HepG2 (cell line): ENCODE data around the gene PROX2. TPM values are rescaled to one million over a fixed set of nuclear protein-coding genes. Genes with fewer than 3 reads are reported as not detected.

Experiments
- CERS6 ChIP-seq: sonication (generic); formaldehyde crosslinking; IDR thresholded peaks from 2 replicates; pipeline ENCODE4 v1.5.0; 2020; ENCODE audit warnings: missing genetic modification reagents
- CREB1 ChIP-seq, 2 experiments: fragments of 450-650 bp in 1 of 2; IDR thresholded peaks; 2 replicates each; pipeline ENCODE4 v1.6.1; 2016 to 2017; ENCODE audit warnings: control low read depth in 1 of 2, mild to moderate bottlenecking in 1 of 2, missing compliant biosample characterization in 1 of 2, missing genetic modification characterization in 1 of 2
- GABPB1 ChIP-seq: IDR thresholded peaks from 2 replicates; pipeline ENCODE4 v1.6.1; 2016; ENCODE audit warnings: mild to moderate bottlenecking, missing genetic modification reagents, moderate library complexity, missing compliant biosample characterization
- HOMEZ ChIP-seq: IDR thresholded peaks from 2 replicates; pipeline ENCODE4 v1.6.1; 2016; ENCODE audit warnings: low read depth
- MED1 ChIP-seq: sonication (generic); formaldehyde crosslinking; IDR thresholded peaks from 2 replicates; pipeline ENCODE4 v1.4.0; 2020; ENCODE audit warnings: missing genetic modification reagents
- NFYB ChIP-seq: sonication (generic); formaldehyde crosslinking; IDR thresholded peaks from 2 replicates; pipeline ENCODE4 v1.4.0; 2020; ENCODE audit warnings: missing genetic modification reagents
- RERE ChIP-seq: IDR thresholded peaks from 2 replicates; pipeline ENCODE4 v1.6.1; 2016; ENCODE audit warnings: low read depth, missing genetic modification reagents, missing compliant biosample characterization
- TARDBP ChIP-seq: sonication (generic); formaldehyde crosslinking; IDR thresholded peaks from 2 replicates; pipeline ENCODE4 v1.8.0; 2022; ENCODE audit warnings: mild to moderate bottlenecking, missing genetic modification reagents
- ZC3H4 ChIP-seq: sonication (generic); formaldehyde crosslinking; IDR thresholded peaks from 2 replicates; pipeline ENCODE4 v1.4.0; 2020; ENCODE audit warnings: missing genetic modification reagents, borderline replicate concordance
- ZNF138 ChIP-seq: sonication (generic); formaldehyde crosslinking; IDR thresholded peaks from 2 replicates; pipeline ENCODE4 v1.5.0; 2020; ENCODE audit warnings: mild to moderate bottlenecking, low read depth, missing genetic modification reagents
- ZNF512B ChIP-seq: sonication (generic); formaldehyde crosslinking; IDR thresholded peaks from 2 replicates; pipeline ENCODE4 v1.5.1; 2020; ENCODE audit warnings: missing genetic modification reagents, mild to moderate bottlenecking, borderline replicate concordance
- ZNF513 ChIP-seq: sonication (generic); formaldehyde crosslinking; conservative IDR thresholded peaks from 2 replicates; pipeline ENCODE4 v1.5.0; 2020; ENCODE audit warnings: missing genetic modification reagents
- ZNF782 ChIP-seq: sonication (generic); formaldehyde crosslinking; IDR thresholded peaks from 2 replicates; pipeline ENCODE4 v1.4.0; 2020; ENCODE audit warnings: missing genetic modification reagents, mild to moderate bottlenecking, borderline replicate concordance
- ZXDC ChIP-seq: sonication (generic); formaldehyde crosslinking; IDR thresholded peaks from 2 replicates; pipeline ENCODE4 v1.5.0; 2020; ENCODE audit warnings: mild to moderate bottlenecking, missing genetic modification reagents
- polyA plus RNA-seq, 8 experiments: library from polyadenylated mRNA; depleted of rRNA in 3 of 8; stranded (reverse) in 7 of 8; unstranded in 1 of 8; fragments of >200 nt; fragmentation: Illumina TruSeq in 4 of 8; extraction: Trizol in 4 of 8; gene quantifications; 2 replicates each; pipeline versions ENCODE4 v1.2.1 to v1.2.3, GENCODE V29; 2011 to 2016; ENCODE audit warnings: low read depth in 4 of 8, missing spikeins in 1 of 8, mixed read lengths in 1 of 8; ENCODE audit not compliant: insufficient read depth in 1 of 8
- total RNA-seq, 5 experiments: library from RNA; depleted of rRNA; stranded (reverse); fragments of >200 nt; fragmentation: Illumina TruSeq; extraction: Trizol; gene quantifications; 2 replicates each; pipeline ENCODE4 v1.2.3, GENCODE V29; 2016; ENCODE audit warnings: low read depth in 1 of 5

The PROX2 gene
- total and polyA plus RNA-seq, 2 of the 13 experiments (the other 11 are each of a cell fraction or from before 2014, with no cell fraction given): not detected

GRCh38 chr14:74898694-74899093 is 22.7 kb upstream of the PROX2 start (continued):
- TF ChIP-seq HOMEZ (CRISPR knock-in tag) (peak; percentile 78; the same call in 1 of the 2 replicates), ZXDC (CRISPR knock-in tag) (no peak), ZC3H4 (CRISPR knock-in tag) (no peak), ZNF138 (no peak), CERS6 (CRISPR knock-in tag) (no peak), ZNF512B (CRISPR knock-in tag) (no peak), ZNF513 (no peak), NFYB (CRISPR knock-in tag) (no peak), RERE (CRISPR knock-in tag) (peak; percentile 73; the same call in 1 of the 2 replicates), TARDBP (CRISPR knock-in tag) (peak; percentile 82; the same call in 1 of the 2 replicates), ZNF782 (CRISPR knock-in tag) (no peak), CREB1 (IDR thresholded peaks at IDR 0.05) (peak; percentile 75), CREB1 (CRISPR knock-in tag; IDR thresholded peaks at IDR 0.05) (peak; percentile 81), MED1 (CRISPR knock-in tag) (peak; percentile 78), GABPB1 (CRISPR knock-in tag) (peak; percentile 73)
